Caco-2 (cell line): Measurements from ENCODE around the gene RAD51B. TPM values are rescaled to one million over a fixed set of nuclear protein-coding genes. Genes with fewer than 3 reads are reported as not detected.

Experiments used
- BruUV-seq: library from RNA; stranded (reverse); fragments of 400-500 nt; replicated peaks from 2 replicates; lab custom pipeline; 2021; lab: Mats Ljungman, UMichigan
- CTCF ChIA-PET: fragments of 300-600 bp; sonication (Branson Sonifier 250); formaldehyde crosslinking; loops from one replicate; lab custom pipeline; 2022; ENCODE audit warnings: antibody characterized with exemption; lab: Charles Lee
- POLR2A ChIA-PET: fragments of 300-600 bp; sonication (Branson Sonifier 250); formaldehyde crosslinking; loops from one replicate; lab custom pipeline; 2022; ENCODE audit warnings: antibody characterized with exemption; lab: Charles Lee
- DNase-seq, 2 experiments: peaks; one replicate each; pipeline versions ENCODE4 v3.0.0 to v3.0.0-alpha.2; 2020 to 2022
- H3K27me3 ChIP-seq: replicated peaks from 2 replicates; pipeline ENCODE4 v1.6.0; 2011; ENCODE audit warnings: low read length; ENCODE audit not compliant: control insufficient read depth, insufficient read depth
- H3K36me3 ChIP-seq: 2 replicates; pipeline ENCODE4 v1.5.1; 2011; ENCODE audit warnings: low read length; ENCODE audit not compliant: control insufficient read depth, insufficient read depth
- H3K4me1 ChIP-seq: fragments of 250-450 bp; sonication (Bioruptor Pico); 2 replicates; pipeline ENCODE4 v1.5.1; 2020; ENCODE audit warnings: mild to moderate bottlenecking
- H3K4me3 ChIP-seq: 2 replicates; pipeline ENCODE4 v1.5.1; 2011; ENCODE audit warnings: low read depth, mild to moderate bottlenecking, control low read depth, low read length
- H3K9me3 ChIP-seq: fragments of 250-450 bp; sonication (Bioruptor Pico); 2 replicates; pipeline ENCODE4 v1.5.1; 2020; ENCODE audit warnings: mild to moderate bottlenecking, moderate library complexity
- H3K27ac Mint-ChIP-seq: one replicate; pipeline ENCODE4 v1.8.0; 2022; ENCODE audit warnings: mixed read lengths; ENCODE audit not compliant: unreplicated experiment
- H3K27me3 Mint-ChIP-seq: one replicate; pipeline ENCODE4 v1.8.0; 2022; ENCODE audit warnings: mixed read lengths; ENCODE audit not compliant: insufficient read depth, unreplicated experiment
- H3K36me3 Mint-ChIP-seq: one replicate; pipeline ENCODE4 v1.8.0; 2022; ENCODE audit warnings: mild to moderate bottlenecking, mixed read lengths; ENCODE audit not compliant: insufficient read depth, unreplicated experiment
- H3K4me1 Mint-ChIP-seq: one replicate; pipeline ENCODE4 v1.8.0; 2022; ENCODE audit warnings: low read depth, mixed read lengths; ENCODE audit not compliant: unreplicated experiment
- H3K4me3 Mint-ChIP-seq: one replicate; pipeline ENCODE4 v1.8.0; 2022; ENCODE audit warnings: mild to moderate bottlenecking, moderate library complexity, mixed read lengths; ENCODE audit not compliant: unreplicated experiment
- H3K9me3 Mint-ChIP-seq: one replicate; pipeline ENCODE4 v1.8.0; 2022; ENCODE audit warnings: mixed read lengths; ENCODE audit not compliant: unreplicated experiment
- intact Hi-C: fragments of 100-400 bp; cut with micrococcal nuclease; formaldehyde crosslinking; loops from one replicate; pipeline ENCODE4 v1.10.0; 2022; ENCODE audit not compliant: unreplicated experiment
- total RNA-seq: library from RNA; stranded (reverse); gene quantifications from 2 replicates; pipeline ENCODE4 v1.2.3, GENCODE V29; 2022
- TF ChIP-seq, protein P1 (sequence below), 2 experiments: fragments of 200-600 bp in 1 of 2; IDR thresholded peaks; 1 replicate in 1 of 2; 2 replicates in 1 of 2; pipeline versions ENCODE4 v1.5.1 to v1.8.0; 2011 to 2022; ENCODE audit warnings: antibody characterized with exemption in 1 of 2, control low read depth in 1 of 2, inconsistent platforms in 1 of 2, low read depth in 1 of 2, low read length in 1 of 2, mild to moderate bottlenecking in 1 of 2, moderate library complexity in 1 of 2; ENCODE audit not compliant: insufficient read depth in 1 of 2, severe bottlenecking in 1 of 2, unreplicated experiment in 1 of 2

The RAD51B gene
- total RNA-seq, 1 experiment from 2014 or later: 16.7 TPM

DNA sequence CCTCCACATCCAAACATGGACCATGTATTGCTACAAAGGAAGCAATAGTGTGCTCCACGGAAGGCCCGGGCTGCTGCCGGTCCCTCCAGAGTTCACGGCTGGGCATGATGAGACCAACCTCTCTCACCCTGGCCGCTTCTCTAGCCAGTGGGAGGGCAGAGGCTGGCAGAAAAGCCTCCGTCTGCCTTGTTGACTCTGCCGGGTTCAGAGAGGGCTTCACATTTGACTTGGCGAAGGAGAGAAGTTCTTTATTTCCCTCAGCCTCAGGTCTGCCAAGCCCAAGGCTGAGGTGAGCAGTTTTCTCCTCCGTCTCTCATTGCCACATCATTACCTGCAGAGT lies 743.3 kb downstream of the RAD51B start:
- Histone ChIP-seq H3K4me3 (no peak overlapping the region), H3K4me1 (peaks cover 33% of the 10 kb centered on the region), H3K36me3 (no peaks in the 10 kb centered on the region), H3K9me3 (no peaks in the 10 kb centered on the region), H3K27me3 (no peaks in the 10 kb centered on the region)
- ChIA-PET CTCF (no interaction called here), POLR2A (no interaction called here)
- DNase-seq: no peak
- Mint-ChIP-seq H3K4me3 (no peak overlapping the region), H3K36me3 (peaks cover 15% of the 10 kb centered on the region), H3K27ac (peak overlapping the region; percentile 60), H3K27me3 (no peaks in the 10 kb centered on the region), H3K4me1 (peaks cover 30% of the 10 kb centered on the region), H3K9me3 (peaks cover 8% of the 10 kb centered on the region)
- no TSS peak for BruUV-seq
- TF ChIP-seq, protein P1, sequence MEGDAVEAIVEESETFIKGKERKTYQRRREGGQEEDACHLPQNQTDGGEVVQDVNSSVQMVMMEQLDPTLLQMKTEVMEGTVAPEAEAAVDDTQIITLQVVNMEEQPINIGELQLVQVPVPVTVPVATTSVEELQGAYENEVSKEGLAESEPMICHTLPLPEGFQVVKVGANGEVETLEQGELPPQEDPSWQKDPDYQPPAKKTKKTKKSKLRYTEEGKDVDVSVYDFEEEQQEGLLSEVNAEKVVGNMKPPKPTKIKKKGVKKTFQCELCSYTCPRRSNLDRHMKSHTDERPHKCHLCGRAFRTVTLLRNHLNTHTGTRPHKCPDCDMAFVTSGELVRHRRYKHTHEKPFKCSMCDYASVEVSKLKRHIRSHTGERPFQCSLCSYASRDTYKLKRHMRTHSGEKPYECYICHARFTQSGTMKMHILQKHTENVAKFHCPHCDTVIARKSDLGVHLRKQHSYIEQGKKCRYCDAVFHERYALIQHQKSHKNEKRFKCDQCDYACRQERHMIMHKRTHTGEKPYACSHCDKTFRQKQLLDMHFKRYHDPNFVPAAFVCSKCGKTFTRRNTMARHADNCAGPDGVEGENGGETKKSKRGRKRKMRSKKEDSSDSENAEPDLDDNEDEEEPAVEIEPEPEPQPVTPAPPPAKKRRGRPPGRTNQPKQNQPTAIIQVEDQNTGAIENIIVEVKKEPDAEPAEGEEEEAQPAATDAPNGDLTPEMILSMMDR (IDR thresholded peaks at IDR 0.05; ENCODE audit: insufficient read depth in 1 of 2, low read depth in 1 of 2, low read length in 1 of 2, severe bottlenecking in 1 of 2, unreplicated experiment in 1 of 2): no peak
- intact Hi-C loops: no loop called here

DNA sequence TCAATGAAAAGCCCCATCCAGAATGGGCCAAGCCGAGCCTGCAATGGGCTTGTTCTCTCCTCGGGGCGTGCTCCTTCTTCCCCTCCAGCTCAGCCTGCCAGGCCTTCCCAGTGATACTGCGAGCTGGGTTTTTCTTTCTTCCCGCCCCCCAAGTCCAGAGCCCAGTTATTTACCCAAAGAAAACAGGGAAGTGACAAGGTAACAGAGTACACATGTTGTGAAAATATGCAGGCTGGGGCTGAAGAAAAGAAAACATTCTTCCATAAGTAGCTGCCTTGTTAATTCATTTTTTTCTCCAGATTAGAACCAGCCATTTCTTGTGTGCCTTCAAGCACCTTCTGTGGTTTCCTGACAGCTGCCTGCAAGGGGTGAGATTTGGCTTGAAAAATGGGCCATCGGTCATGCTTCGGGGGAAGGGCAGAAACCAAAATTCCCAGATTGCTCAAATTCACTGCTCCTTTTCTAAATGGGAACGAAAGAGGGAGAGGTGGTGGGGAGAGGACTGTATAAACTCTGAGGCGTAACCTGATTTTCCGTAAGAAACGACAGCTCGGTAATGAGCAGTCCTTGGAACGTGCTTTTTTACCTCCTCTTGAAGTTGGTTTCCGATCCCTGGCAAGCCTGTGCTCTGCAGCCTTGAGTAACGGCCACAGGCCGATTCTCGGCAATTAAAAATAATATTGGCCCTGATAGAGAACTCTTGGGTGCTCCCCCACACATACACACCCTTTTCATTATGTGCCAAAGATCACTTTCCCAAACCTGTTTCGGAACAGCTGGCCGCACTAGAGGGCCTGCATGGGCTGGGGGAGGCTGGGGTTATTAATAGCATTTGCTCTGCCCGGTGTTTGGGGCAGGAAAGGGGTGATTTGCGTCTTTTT lies 743.9 kb downstream of the RAD51B start:
- H3K27me3 Mint-ChIP-seq: no peaks in the 10 kb centered on the region
- ChIA-PET POLR2A (no interaction called here), CTCF (no interaction called here)
- Histone ChIP-seq H3K27me3 (no peaks in the 10 kb centered on the region), H3K4me1 (peaks cover 33% of the 10 kb centered on the region), H3K36me3 (no peaks in the 10 kb centered on the region), H3K4me3 (no peak overlapping the region), H3K9me3 (no peaks in the 10 kb centered on the region)
- peak overlapping the region; percentile 60 for H3K27ac Mint-ChIP-seq
- DNase-seq: no peak
- H3K4me3 Mint-ChIP-seq: no peak overlapping the region
- peaks cover 4% of the 10 kb centered on the region for H3K9me3 Mint-ChIP-seq
- BruUV-seq: no TSS peak
- intact Hi-C loops: no loop called here
- TF ChIP-seq, protein P1 (IDR thresholded peaks at IDR 0.05; ENCODE audit: insufficient read depth in 1 of 2, low read depth in 1 of 2, low read length in 1 of 2, severe bottlenecking in 1 of 2, unreplicated experiment in 1 of 2): no peak
- peaks cover 30% of the 10 kb centered on the region for H3K4me1 Mint-ChIP-seq
- peaks cover 15% of the 10 kb centered on the region for H3K36me3 Mint-ChIP-seq

DNA sequence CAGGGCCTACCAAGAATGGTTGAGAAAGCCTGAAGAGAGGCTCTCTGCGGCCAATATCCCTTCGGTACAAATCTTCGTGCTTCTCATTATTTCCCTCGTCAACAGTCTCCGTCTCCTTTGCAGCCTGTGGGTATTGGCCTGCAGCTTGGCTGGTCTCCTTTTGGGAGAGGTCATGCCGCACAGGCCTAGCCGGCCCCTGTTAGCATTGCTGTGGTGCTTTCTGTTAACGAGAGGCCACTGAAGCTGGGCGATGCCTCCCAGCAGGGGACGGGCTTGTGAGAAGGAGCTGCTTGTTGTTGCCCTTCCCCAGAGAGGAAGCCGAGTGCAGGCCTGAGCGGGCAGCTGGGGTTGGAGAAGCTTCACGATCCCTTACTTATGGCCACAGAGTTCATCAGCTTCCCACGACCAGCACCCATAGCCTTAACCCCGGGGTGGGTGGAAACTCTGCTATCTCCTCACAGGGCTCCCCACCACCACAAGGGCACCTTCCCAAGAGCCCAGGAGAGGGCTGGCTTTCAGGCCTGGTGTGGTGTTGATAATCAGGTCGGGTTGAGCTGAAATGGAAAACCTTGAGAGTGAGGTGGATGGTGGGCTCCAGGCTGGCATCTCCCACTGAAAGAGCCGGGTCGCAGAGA lies 744.7 kb downstream of the RAD51B start:
- intact Hi-C loops: no loop called here
- H3K27ac Mint-ChIP-seq: peak overlapping the region; percentile 51
- no TSS peak for BruUV-seq
- H3K9me3 Mint-ChIP-seq: no peaks in the 10 kb centered on the region
- ChIA-PET POLR2A (no interaction called here), CTCF (no interaction called here)
- Histone ChIP-seq H3K4me1 (peaks cover 33% of the 10 kb centered on the region), H3K27me3 (no peaks in the 10 kb centered on the region), H3K9me3 (no peaks in the 10 kb centered on the region), H3K36me3 (no peaks in the 10 kb centered on the region), H3K4me3 (no peak overlapping the region)
- peaks cover 15% of the 10 kb centered on the region for H3K36me3 Mint-ChIP-seq
- H3K4me3 Mint-ChIP-seq: no peak overlapping the region
- peaks cover 30% of the 10 kb centered on the region for H3K4me1 Mint-ChIP-seq
- TF ChIP-seq, protein P1 (IDR thresholded peaks at IDR 0.05; ENCODE audit: insufficient read depth in 1 of 2, low read depth in 1 of 2, low read length in 1 of 2, severe bottlenecking in 1 of 2, unreplicated experiment in 1 of 2): no peak
- DNase-seq: no peak
- no peaks in the 10 kb centered on the region for H3K27me3 Mint-ChIP-seq
